Skin epidermis (tissue), 12 donors: ENCODE data around the gene EGFL8.
A peak's percentile ranks its signal among the peaks of the same experiment; 100 is the strongest.
"Not testable (repeated sequence)": the region's sequence is repeated elsewhere in the genome, so short reads cannot be mapped to it uniquely, and the experiment has no call there.

ENCODE experiments used
- H3K27ac ChIP-seq, 21 experiments: fragments of 200-600 bp; sonication (generic) in 11 of 21; one replicate each; pipeline ENCODE4 v1.5.0; 2020; ENCODE audit warnings: mild to moderate bottlenecking in 3 of 21, inconsistent platforms in 2 of 21, moderate library complexity in 2 of 21
- H3K4me3 ChIP-seq, 7 experiments: fragments of 200-600 bp; sonication (generic) in 2 of 7; one replicate each; pipeline ENCODE4 v1.5.0; 2020; ENCODE audit warnings: inconsistent platforms in 2 of 7, mild to moderate bottlenecking in 2 of 7, moderate library complexity in 1 of 7

The EGFL8 gene

DNA sequence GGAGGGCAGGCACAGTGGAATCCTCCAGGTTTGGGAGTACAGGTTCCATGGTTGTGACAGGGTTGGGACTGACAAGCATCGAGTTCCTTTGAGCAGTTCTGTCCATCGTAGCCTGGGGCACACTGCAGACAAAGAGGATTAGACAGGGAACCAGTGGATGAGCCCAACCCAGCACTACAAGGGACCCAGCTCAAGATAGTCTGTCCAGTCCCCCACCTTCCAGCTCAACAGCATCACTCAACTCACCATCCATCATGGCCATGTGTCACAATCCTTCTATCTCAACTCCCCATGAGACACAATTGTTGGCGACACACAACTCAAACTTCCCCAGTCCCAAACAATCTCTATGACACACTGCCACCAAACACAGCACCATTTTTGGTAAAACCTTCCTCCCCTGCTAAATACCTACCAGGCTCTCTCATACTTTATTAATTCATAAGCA lies 39.9 kb downstream of the EGFL8 start:
- H3K27ac ChIP-seq: no peak overlapping the region
- no peak overlapping the region for H3K4me3 ChIP-seq

- H3K4me3 ChIP-seq: no peak overlapping the region
- H3K27ac ChIP-seq: no peak overlapping the region
Observed at GRCh38 chr6:32208996-32209395, 44.6 kb downstream of the EGFL8 start.

DNA sequence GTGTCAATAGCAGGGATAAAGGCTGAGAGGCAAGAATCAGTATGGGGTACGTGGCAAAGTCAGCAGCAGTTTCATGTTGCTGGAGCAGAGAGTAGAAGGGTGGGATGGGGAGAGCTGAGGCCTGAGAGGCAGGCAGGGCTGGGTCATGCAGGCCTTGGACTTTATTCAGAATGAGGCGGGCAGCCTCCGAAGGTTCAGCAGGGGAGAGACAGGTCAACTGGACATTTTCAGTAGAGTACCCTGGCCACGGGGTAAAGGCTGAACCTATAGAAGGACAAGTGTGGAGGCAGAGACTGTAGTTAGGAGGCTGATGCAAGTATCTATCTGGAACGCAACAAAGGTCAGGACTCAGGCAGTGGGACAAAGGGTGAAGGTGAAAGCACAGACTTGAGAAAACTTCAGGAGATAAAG lies 45.8 kb downstream of the EGFL8 start:
- H3K27ac ChIP-seq: no peak overlapping the region

DNA sequence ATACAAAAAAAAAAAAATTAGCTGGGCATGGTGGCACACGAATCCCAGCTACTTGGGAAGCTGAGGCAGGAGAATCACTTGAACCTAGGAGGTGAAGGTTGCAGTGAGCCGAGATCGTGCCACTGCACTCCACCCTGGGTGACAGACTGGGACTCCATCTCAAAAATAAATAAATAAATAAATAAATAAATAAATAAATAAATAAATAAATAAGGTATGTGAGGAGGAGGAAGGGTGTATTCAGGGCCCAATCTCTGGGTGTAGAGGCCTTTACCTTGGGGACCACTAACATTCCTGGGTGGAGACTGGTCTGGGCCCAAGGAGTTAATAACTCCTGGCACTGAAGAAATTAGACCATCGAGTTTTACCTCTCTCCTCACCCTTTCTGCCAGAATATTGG lies 47.0 kb downstream of the EGFL8 start:
- peak overlapping the region in 2 of 21 experiments; percentile 13 to 60 for H3K27ac ChIP-seq
- not testable (repeated sequence) for H3K4me3 ChIP-seq

More for the DNA sequence above, 45.8 kb downstream of the EGFL8 start:
- no peak overlapping the region for H3K4me3 ChIP-seq

DNA sequence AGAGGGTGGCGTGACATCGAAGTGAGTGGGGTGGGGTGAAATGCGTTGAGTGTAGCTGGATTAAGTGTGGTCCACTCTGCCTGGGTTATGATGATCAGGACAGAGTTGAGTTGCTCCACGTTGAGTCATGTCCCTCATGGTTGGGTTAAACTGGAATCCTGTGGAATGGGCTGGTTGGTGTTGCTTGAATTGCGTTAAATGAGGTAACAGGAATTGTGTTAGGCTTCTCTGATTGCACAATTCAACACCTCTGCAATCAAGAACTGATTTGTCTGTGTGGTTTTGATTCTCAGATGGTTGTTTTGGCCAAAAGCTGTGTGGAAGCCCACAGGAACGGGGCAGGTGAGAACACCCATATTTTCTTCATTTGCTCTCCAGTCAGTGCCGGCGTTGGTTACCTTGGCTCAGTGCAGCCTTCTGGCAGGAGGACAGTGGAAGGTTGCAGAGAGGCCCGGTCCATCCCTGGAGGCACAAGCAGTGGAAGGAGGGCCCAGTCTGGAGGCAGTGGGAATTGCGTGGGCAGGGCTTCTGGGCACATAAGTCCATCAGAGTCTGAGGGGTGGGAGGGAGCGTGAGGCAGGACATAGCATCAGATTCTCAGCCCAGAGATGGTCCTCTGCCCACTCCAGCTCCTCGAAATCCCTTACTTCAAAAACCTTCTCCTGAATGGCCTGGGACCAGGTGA lies 47.8 kb downstream of the EGFL8 start:
- H3K27ac ChIP-seq: peak overlapping the region in 9 of 21 experiments; percentile 13 to 69 (median 42)
- no peak overlapping the region for H3K4me3 ChIP-seq

- Histone ChIP-seq H3K4me3 (no peak overlapping the region), H3K27ac (no peak overlapping the region)
Observed at GRCh38 chr6:32213649-32214048, 49.3 kb downstream of the EGFL8 start.

DNA sequence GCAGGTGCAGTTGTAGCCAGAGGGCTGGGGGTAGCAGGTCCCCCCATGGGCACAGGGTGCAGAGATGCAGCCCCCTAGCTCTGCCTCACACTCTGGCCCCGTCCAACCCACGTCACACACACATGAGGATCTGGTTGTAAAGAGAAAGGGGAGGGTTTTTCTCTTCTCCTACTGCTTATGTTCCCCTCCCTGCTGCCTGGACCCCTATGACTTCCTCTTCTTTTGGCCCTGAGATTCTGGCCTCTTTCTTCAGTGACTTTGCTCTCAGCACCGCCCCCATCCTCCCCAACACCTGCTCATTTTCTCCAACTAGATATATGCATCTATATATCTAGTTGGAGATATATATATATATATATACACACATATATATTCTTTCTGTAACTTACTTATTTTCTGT lies 49.7 kb downstream of the EGFL8 start:
- Histone ChIP-seq H3K4me3 (no peak overlapping the region), H3K27ac (no peak overlapping the region)

DNA sequence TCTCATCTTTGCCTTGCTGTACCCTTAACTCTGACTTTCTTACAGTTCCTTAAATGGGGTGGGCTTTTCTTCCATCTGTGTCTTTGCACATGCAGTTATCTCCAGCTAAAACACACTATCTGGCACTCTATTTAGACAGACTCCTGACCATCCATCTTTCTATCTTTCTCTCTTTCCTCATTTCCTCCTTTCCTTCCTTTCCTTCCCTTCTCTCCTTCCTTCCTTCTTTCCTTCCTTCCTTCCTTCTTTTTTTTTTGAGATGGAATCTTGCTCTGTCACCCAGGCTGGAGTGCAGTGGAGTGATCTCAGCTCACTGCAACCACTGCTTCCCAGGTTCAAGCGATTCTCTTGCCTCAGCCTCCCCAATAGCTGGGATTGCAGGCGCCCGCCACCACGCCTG lies 51.2 kb downstream of the EGFL8 start:
- no peak overlapping the region for H3K4me3 ChIP-seq
- H3K27ac ChIP-seq: no peak overlapping the region

DNA sequence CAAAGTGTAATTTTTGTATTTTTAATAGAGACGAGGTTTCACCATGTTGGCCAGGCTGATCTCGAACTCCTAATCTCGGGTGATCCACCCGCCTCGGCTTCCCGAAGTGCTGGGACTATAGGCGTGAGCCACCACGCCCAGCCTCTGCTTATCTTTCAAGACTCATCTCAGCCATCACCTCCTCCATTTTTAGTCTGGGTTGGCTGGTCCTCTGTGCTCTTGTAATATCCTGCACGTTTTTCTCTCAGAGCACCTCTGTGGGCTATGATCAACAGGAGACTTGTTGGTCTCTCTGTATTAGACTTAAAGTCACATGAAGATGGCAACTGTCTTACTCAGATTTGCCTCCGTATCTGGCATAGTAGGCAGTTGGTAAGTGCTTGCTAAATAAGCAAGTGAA lies 51.9 kb downstream of the EGFL8 start:
- no peak overlapping the region for H3K4me3 ChIP-seq
- H3K27ac ChIP-seq: no peak overlapping the region

DNA sequence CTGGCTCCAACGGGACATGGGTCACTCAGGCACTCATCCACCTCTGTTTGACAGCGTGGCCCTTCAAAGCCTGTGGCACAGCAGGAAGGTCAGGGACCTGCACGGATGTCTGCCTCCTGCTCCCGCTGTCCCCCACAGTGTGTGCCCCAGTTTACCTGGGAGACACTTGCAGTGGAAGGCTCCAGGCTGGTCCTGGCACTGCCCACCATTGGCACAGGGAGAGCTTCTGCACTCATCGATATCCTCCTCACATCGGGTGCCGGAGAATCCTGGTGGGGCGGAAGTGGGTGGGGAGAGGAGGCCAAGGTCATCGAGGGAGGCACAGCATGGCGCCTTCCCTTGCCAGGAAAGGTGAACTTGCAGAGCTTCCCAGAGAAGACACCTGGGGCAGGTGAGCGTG lies 52.6 kb downstream of the EGFL8 start:
- Histone ChIP-seq H3K4me3 (no peak overlapping the region), H3K27ac (no peak overlapping the region)
